DOHH2 (cell line): ENCODE measurements around the gene MEN1.

Experiments used
- H3F3A ChIP-seq: fragments of 200-600 bp; sonication (generic), shearing (Covaris generic); 2 replicates; pipeline ENCODE4 v1.6.0; 2016; ENCODE audit warnings: antibody characterized with exemption, mild to moderate bottlenecking; ENCODE audit not compliant: control insufficient read depth, insufficient read depth
- H3K27ac ChIP-seq: fragments of 200-600 bp; sonication (generic); 2 replicates; pipeline ENCODE4 v1.5.1; 2014; ENCODE audit warnings: low read depth, mild to moderate bottlenecking, low read length, moderate library complexity
- H3K27me3 ChIP-seq: fragments of 200-600 bp; sonication (generic); 2 replicates; pipeline ENCODE4 v1.6.1; 2014; ENCODE audit warnings: mild to moderate bottlenecking, low read length, mixed read lengths; ENCODE audit not compliant: control insufficient read depth
- H3K36me3 ChIP-seq: fragments of 200-600 bp; sonication (generic); 2 replicates; pipeline ENCODE4 v1.6.1; 2014; ENCODE audit warnings: mild to moderate bottlenecking, low read length, moderate library complexity, mixed read lengths; ENCODE audit not compliant: control insufficient read depth
- H3K4me1 ChIP-seq: fragments of 200-600 bp; sonication (generic); 2 replicates; pipeline ENCODE4 v1.6.1; 2014; ENCODE audit warnings: mild to moderate bottlenecking, low read length, mixed read lengths; ENCODE audit not compliant: control insufficient read depth
- H3K4me2 ChIP-seq: fragments of 200-600 bp; sonication (generic); 2 replicates; pipeline ENCODE4 v1.6.0; 2014; ENCODE audit warnings: mild to moderate bottlenecking, low read length, moderate library complexity
- H3K4me3 ChIP-seq: fragments of 200-600 bp; sonication (generic); 2 replicates; pipeline ENCODE4 v1.5.1; 2014; ENCODE audit warnings: mild to moderate bottlenecking, low read length, mixed read lengths
- H3K79me2 ChIP-seq: fragments of 200-600 bp; sonication (generic); 2 replicates; pipeline ENCODE4 v1.6.1; 2014; ENCODE audit warnings: mild to moderate bottlenecking, low read length, mixed read lengths; ENCODE audit not compliant: control insufficient read depth
- H3K9me2 ChIP-seq: fragments of 200-600 bp; sonication (generic); replicated peaks from 2 replicates; pipeline ENCODE4 v1.6.1; 2014; ENCODE audit warnings: mild to moderate bottlenecking, low read length, mixed read lengths; ENCODE audit not compliant: control insufficient read depth
- H3K9me3 ChIP-seq: fragments of 200-600 bp; sonication (generic); 2 replicates; pipeline ENCODE4 v1.6.1; 2014; ENCODE audit warnings: antibody characterized with exemption, low read length, mixed read lengths; ENCODE audit not compliant: control insufficient read depth, insufficient read depth
- H4K20me1 ChIP-seq: fragments of 200-600 bp; sonication (generic); 2 replicates; pipeline ENCODE4 v1.6.0; 2014; ENCODE audit warnings: low read depth, mild to moderate bottlenecking, antibody characterized with exemption, low read length, moderate library complexity; ENCODE audit not compliant: control insufficient read depth, insufficient read depth
- EZH2phosphoT487 ChIP-seq: fragments of 200-600 bp; sonication (generic); IDR thresholded peaks from 2 replicates; pipeline ENCODE4 v1.6.1; 2017; ENCODE audit warnings: borderline replicate concordance, mild to moderate bottlenecking, antibody characterized with exemption, low read length, moderate library complexity, mixed read lengths
- TF ChIP-seq, protein P1 (sequence below): fragments of 200-600 bp; sonication (generic); IDR thresholded peaks from one replicate; pipeline ENCODE4 v1.5.1; 2014; ENCODE audit warnings: antibody characterized with exemption, mild to moderate bottlenecking, low read depth, low read length; ENCODE audit not compliant: poor library complexity, severe bottlenecking

MEN1 gene

DNA sequence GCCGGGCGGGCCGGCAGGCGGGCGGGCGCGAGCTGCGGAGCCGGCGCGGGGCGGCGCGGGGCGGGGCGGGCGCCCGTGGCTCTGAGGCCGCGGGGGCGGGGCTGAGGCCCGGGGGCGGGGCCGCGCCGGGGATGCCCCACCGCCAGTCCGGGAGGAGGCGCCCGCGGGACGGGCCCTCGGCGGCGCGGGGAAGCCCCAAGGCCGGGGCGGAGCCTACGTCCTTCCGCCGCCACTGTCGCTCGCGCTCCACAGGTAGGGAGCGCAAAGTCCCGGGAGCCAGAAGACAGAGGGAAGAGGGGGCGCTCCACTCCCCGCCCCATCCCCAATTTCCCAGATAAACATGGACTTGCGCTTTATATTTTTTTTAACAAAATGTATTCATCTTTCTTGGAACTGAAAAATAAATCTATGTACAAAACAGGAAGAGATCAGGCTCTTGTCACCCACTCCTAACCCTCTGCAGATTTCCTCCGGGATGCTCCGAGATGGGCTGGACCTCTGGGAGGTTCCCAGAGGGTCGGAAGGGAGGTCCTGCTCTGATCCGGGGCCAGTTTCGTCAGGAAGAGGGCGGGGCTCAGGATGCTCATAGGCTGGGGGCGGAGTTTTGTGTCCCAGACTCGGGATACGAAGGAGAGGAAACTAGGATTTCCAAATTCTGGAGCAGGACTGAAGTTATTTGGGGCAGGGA, 7.0 kb downstream of the MEN1 start, which contains the start of gene MAP4K2:
Gene MAP4K2, minus strand, starts transcription at position 57 of the 688 bp plus-strand sequence. CDS start 65 bp downstream, outside the sequence.
- Histone ChIP-seq H3K4me2 (peak within 1 kb of the TSS; percentile 96), H3K9me3 (no peaks in the 10 kb centered on the region), H3K36me3 (peaks cover 87% of the 10 kb centered on the region), H3K4me1 (peaks cover 49% of the 10 kb centered on the region), H3K9me2 (no peaks in the 10 kb centered on the region), H4K20me1 (no peaks in the 10 kb centered on the region), H3K79me2 (peaks cover 27% of the 10 kb centered on the region), H3K4me3 (peak within 1 kb of the TSS; percentile 99), H3F3A (peaks cover 19% of the 10 kb centered on the region), H3K27me3 (no peaks in the 10 kb centered on the region), H3K27ac (peak within 1 kb of the TSS; percentile 86)
- no peak for TF ChIP-seq EZH2phosphoT487
- TF ChIP-seq, protein P1, sequence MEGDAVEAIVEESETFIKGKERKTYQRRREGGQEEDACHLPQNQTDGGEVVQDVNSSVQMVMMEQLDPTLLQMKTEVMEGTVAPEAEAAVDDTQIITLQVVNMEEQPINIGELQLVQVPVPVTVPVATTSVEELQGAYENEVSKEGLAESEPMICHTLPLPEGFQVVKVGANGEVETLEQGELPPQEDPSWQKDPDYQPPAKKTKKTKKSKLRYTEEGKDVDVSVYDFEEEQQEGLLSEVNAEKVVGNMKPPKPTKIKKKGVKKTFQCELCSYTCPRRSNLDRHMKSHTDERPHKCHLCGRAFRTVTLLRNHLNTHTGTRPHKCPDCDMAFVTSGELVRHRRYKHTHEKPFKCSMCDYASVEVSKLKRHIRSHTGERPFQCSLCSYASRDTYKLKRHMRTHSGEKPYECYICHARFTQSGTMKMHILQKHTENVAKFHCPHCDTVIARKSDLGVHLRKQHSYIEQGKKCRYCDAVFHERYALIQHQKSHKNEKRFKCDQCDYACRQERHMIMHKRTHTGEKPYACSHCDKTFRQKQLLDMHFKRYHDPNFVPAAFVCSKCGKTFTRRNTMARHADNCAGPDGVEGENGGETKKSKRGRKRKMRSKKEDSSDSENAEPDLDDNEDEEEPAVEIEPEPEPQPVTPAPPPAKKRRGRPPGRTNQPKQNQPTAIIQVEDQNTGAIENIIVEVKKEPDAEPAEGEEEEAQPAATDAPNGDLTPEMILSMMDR = peak; percentile 28

DNA sequence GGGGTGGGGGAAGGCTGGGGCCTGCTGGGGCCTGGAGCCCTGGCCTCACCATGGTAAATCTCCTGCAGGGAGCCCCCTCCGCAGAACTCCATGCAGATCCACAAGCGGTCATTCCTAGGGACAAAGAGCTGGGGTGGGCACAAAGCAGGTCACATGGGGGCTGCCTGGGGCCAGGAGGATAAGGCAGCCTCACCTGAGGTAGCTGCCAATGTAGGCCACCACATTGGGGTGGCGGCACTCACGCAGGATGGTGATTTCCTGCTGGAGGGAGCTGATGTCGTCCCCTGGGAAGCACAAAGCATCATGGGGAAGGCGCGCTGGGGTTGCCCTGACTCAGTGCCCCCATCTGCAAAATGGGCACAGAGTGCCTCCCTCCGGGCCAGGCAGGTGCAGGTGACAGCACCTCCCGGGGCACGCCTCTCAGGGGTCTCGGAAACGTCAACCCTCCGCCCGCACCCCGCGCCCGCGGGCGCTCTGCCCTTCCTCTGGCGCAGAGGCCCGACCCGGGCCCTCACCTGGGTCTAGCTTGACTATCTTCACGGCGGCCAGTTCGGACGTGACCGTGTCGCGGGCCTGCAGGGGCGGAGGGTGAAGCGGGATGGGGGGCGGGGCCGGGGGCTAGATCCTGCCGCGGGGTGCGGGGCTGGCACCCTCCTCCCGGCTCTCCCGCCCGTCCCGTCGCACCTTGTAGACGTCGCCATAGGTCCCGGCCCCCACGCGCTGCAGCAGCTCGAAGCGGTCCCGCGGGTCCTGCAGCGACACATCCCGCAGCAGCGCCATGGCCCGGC, 7.8 kb downstream of the MEN1 start:
- Histone ChIP-seq H3K27me3 (no peaks in the 10 kb centered on the region), H3K36me3 (peaks cover 80% of the 10 kb centered on the region), H3F3A (peaks cover 19% of the 10 kb centered on the region), H3K9me2 (no peaks in the 10 kb centered on the region), H3K27ac (peak overlapping the region; percentile 86), H3K4me3 (peak overlapping the region; percentile 99), H3K9me3 (no peaks in the 10 kb centered on the region), H3K79me2 (peaks cover 21% of the 10 kb centered on the region), H3K4me1 (peaks cover 46% of the 10 kb centered on the region), H3K4me2 (peak overlapping the region; percentile 96), H4K20me1 (no peaks in the 10 kb centered on the region)
- TF ChIP-seq, protein P1 = no peak
- TF ChIP-seq EZH2phosphoT487 = no peak

DNA sequence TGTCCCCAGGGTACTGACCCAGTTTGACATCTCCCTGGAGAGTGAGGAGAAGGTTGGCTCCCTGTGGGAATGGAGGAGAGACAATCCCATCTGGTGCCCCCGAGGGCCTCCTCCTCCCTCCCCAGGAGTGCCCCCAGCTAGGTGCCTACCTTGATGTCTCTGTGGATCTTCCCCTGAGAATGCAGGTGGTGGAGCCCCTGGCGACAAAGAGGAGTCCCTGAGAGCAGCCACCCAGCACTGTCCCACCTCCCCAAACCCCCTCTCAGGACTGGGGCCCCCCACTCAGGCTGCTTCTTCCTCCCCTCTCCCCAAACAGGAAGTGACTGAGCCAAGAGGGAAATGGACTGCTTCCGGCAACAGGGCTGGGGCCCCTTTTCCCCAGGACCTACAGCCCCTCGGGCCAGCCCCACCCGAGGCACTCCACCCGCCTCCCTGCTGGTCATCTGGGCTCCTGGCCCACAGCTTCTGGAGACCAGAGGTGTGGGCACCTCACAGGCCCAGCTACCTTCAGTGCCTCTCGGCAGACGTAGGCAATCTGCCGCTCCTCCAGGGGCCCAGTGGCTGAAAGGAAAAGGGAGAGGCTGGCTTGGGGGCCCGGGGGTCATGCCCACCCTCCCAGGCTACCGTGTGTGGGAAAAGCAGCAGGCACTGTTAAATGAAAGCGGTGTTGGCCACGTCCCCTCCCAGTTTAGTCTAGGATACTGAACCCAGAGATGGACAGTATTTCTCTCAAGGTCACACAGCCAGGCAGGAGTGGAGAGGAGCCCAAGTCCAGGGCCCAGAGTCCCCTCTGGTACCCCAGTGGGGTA, 8.6 kb downstream of the MEN1 start:
- Histone ChIP-seq H3K36me3 (peaks cover 79% of the 10 kb centered on the region), H3K9me2 (no peaks in the 10 kb centered on the region), H3K9me3 (no peaks in the 10 kb centered on the region), H3K4me2 (peak overlapping the region; percentile 96), H3K4me3 (peak overlapping the region; percentile 99), H4K20me1 (no peaks in the 10 kb centered on the region), H3K79me2 (peaks cover 19% of the 10 kb centered on the region), H3K4me1 (peaks cover 46% of the 10 kb centered on the region), H3F3A (peaks cover 19% of the 10 kb centered on the region), H3K27ac (peak overlapping the region; percentile 86), H3K27me3 (no peaks in the 10 kb centered on the region)
- TF ChIP-seq EZH2phosphoT487 = no peak
- TF ChIP-seq, protein P1 = peak; percentile 14
